GM21717 (cell line): ENCODE measurements around the gene ZNF30.
"Not testable (repeated sequence)": the region's sequence is repeated elsewhere in the genome, so short reads cannot be mapped to it uniquely, and the experiment has no call there.

ENCODE experiments used
- ATAC-seq: cut with Tn5 transposase; IDR thresholded peaks from one replicate; pipeline ENCODE4 v1.9.1; 2021; ENCODE audit warnings: mild to moderate bottlenecking, moderate library complexity; ENCODE audit not compliant: unreplicated experiment

ZNF30 gene

DNA sequence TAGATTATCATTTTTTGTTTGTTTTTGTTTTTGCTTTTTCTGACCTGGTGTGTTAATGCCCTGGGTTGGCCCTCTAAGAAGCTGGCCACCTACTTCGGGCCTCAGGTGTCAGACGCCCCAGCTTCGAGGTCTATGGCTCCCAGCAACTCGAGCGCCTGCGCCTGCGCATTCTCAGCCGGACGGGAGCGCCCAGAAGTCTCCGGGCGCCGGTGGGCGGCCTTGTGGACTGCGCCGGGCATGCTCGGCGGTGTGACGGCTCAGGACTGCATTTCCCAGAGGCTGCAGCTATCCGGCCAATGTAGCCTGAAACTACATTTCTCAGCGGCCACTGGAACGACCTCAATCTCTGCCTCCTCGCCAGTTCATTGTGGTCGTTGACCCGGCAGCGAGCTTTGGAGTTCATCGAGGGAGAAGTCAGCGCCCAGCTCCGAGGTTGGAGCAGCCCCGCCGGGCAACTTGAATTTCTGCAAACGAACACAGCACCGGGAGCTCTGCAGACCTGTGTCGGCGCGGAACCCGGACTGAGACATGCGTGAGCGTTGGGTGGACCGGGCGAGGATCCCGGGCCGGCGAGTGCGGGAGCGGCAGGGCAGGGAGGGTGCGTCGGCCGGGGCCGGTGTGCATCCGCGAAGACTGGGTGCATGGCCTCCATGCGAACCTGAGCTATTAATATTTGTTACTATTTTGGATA is at the start of gene ZNF30:
ZNF30 (plus strand) TSS at position 219 of the 691 bp plus-strand sequence. CDS start 3,045 bp downstream, outside the sequence.
- ATAC-seq: no peak

DNA sequence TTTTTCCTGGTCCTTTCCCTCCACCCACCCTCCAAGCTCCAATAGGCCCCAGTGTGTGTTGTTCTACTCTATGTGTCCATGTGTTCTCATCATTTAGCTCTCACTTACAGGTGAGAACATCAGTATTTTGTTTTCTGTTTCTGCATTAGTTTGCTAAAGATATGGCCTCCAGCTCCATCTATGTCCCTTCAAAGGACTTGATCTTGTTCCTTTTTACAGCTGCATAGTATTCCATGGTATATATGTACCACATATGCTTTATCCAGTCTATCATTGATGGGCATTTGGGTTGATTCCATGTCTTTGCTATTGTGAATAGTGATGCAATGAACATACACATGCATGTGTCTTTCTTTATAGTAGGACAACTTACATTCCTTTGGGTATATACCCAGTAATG is 47.1 kb upstream of the ZNF30 start:
- no peak for ATAC-seq

DNA sequence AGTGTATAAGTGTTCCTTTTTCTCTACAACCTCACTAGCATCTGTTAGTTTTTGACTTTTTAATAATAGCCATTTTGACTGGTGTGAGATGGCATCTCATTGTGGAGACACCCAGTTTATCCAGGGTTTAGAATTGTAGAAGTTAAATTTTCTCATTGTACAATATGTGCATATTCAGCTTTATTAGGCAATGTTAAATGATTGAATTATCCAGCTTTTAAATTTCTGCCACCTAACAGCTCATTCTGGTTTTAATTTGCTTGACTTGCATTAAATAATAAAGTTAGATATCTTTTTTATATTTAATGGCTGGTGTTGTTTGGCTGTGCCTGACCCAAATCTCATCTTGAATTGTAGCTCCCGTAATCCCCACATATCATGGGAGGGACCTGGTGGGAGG is 46.7 kb upstream of the ZNF30 start:
- ATAC-seq: no peak

DNA sequence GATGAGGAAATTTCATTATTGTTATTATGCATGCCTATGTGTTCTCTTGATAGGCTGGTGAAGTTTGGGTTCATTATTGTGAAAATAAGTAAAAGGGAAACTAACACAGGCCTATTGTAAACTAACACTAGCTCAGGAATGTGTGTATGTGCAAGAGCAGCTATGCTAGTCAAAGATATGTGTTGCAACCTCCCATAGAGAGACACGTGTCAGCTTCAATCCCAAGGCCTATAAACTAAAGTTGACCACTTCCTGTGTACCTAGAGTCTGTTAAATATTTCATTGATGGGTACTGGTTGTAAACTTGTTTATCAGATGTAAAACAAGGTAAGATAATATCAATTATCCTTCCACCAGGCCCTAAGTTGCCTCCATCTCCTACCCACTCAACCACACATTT is 44.7 kb upstream of the ZNF30 start:
- ATAC-seq: no peak

DNA sequence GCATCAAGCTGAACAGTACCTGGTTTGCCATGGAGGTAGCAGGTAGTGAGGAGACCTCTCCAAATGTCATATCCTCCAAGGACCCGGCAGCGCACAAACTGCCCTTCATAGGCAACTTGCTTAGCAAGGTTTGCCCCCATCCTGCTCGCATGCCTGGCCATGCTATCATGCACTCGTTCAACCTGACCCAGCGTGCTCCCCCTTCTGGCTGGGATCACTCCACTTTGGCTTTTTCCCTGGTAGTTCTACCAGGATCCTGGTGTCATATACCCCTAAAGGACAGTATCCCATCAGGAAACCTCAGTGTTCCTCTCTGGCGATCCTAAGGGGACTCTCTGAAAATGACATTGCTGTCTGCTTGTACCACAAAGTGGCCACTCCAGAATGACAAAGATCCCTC is 38.6 kb upstream of the ZNF30 start:
- no peak for ATAC-seq

DNA sequence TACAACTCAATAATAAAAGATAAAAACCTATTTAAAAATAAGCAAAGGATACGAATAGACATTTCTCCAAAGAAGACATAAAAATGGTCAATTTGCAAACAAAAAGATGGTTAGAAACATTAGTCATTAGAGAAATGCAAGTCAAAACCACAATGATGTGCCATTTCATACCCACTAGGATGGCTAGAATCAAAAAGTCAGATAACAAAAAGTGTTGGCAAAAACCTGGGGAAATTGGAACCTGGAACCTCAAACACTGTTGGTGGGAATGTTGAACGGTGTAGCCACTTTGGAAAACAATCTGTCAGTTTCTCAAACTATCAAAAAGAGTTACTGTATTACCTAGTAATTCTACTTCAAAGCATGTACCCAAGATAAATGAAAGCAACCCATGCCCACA is 26.5 kb upstream of the ZNF30 start:
- no peak for ATAC-seq

DNA sequence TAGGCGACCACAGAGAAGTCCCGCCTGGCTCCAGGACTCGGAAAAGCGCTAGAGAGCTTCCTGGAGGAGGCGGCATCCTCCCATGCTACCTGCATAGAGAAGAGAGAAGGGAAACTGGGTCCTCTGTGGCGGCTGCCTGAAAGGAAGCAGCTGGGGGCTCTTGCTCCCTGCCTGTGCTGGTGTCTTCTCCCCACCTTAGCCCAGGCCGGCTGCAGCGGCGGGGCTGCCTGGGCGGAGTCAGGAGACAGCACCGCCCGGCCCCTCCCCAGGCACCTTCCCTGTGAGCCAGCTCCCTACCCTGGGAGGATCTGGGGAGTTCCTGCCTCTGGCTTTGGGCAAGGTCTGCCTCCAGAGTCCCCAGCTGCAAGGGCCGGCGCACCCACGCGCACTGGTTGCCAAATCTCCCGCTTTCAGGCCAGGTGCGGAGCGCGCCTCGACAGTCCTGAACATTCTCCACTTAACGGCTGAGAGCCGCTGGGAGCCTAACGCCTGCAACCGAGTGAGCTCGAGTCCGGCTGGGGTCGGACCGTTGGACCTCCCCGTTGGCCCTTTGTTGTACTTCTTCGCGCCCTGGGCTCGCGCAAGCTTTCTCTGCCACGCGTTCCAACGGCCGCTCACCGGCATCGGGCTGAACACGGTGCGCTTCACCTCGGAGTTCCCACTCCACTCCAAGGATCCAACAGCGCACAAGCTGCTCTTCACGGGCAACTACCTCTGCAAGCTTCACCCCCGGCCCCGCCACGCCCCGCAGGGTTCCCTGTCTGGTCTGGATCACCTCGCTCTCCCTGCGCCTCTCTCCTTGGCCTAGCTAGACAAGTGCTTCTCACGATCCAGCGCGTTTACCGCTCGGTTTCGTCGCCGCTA is 21.8 kb upstream of the ZNF30 start:
- no peak for ATAC-seq

DNA sequence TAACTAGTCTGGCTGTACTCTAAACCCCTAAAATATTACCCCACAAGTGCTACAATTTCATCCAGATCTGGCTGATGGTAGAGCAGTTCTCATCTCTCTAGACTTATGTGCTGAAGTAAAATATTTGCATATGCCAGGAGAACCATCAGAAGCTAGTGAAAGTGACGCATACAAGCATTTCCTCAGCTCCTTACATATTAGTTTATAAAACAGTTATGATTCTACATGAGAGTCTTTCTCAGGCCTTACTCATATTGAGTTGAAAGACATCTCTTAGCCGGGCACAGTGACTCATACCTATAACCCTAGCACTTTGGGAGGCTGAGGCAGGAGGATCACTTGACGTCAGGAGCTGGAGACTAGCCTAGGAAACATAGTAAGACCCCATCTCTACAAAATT is 15.9 kb upstream of the ZNF30 start:
- ATAC-seq: no peak

DNA sequence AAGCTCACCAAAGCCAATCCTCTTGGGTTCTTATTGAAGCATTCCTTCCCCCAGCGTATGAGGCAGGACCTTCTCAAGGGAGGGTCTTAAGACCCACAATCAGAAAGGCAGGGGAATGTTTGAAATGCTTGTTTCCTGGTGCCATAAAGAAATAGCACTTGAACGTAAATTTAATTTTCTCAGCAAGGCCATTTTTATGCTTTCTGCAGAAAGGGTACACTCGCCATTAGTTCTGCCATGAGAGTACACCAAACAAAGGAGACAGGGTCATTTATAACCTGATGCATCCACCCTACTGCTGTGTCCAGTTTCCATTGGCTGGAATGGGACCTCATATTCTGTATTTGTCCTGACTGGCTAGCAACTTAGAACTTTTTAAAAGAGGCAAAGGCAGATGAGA is 9.6 kb upstream of the ZNF30 start:
- not testable (repeated sequence) for ATAC-seq

DNA sequence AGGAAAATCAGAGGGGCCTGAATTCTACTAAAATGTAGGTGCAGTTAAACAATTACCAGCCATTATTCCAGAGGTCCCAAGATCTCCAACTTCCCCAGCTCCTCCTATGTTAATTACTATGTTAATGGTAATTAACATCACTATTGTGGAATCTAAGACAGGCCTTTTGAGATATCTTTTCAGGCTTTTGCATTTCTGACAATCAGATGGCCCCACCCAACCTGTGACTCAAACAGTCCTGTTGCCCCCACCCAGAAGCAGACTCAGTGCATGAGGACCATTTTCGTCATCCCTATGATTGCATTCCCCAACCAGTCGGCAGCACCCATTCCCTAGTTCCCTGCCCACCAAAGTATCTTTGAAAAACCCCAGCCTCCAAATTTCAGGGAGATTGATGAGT is 8.5 kb upstream of the ZNF30 start:
- no peak for ATAC-seq

DNA sequence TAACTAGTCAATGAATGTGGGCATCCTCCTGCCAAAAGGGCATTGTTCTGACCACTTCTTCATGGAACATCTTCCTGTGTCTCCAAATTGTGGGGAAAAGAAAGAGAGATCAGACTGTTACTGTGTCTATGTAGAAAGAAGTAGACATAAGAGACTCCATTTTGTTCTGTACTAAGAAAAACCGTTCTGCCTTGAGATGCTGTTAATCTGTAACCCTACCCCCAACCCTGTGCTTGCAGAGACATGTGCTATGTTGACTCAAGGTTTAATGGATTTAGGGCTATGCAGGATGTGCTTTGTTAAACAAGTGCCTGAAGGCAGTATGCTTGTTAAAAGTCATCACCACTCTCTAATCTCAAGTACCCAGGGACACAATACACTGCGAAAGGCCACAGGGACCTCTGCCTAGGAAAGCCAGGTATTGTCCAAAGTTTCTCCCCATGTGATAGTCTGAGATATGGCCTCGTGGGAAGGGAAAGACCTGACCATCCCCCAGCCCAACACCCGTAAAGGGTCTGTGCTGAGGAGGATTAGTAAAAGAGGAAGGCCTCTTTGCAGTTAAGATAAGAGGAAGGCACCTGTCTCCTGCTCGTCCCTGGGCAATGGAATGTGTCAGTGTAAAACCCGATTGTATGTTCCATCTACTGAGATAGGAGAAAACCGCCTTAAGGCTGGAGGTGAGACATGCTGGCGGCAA is 6.5 kb upstream of the ZNF30 start:
- not testable (repeated sequence) for ATAC-seq

DNA sequence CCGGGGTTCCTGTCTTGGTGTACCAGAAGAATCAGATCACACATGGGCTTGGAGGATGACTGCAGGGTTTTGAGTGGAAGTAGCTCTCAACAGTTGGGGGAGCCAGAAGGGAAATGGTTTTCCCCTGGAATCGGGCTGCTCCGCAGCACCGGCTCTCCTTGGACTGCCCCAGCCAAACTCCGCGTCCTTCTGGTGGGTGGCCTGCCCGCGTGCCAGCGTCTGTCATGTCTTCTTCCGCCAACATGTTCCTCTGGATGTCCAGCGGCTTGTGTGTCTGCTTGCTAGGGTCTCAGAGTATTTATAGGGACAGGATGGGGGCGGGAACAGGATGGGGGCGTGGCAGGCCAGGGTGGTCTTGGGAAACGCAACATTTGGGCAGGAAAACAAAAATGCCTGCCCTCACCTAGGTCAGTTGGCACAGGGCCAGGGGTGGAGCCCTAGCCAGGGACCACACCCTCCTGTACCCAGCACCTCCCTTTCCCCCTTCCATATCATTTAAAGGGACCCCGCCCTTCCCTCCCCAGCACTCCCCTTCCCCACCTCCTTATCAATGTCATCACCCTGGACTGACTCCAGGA is 1.3 kb upstream of the ZNF30 start:
- ATAC-seq: no peak

DNA sequence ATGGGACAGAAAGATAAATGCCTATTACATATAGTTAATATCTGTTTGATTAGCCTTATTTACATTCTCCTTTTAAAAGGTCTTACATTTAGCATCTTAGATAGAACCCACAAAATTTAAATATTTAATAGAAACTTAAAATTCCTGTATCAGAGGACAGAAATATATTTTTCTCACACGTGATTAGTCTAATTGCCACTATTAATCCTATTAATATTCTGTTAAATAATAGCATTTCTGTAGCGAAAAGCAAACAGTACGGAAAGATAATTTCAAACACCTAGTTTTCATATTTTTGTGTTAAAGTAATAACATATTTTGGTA is 380 bp upstream of the ZNF30 start:
- no peak for ATAC-seq

DNA sequence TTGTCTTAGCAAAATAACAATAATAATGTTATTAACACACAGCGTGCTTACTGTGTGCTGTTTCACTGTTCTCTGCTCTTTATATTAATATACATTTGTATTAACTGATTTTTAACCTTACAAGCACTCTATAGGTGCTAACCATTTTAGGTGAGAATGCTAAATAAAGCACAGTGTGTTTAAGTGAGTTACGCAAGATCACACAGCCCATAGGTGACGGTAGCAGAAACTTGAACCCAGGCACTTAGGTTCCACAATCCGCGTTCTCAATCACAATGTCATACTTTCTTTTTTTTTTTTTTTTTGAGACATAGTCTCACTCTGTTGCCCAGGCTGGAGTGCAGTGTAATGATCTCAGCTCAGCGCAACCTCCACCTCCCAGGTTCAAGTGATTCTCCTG is 5.8 kb downstream of the ZNF30 start:
- no peak for ATAC-seq

DNA sequence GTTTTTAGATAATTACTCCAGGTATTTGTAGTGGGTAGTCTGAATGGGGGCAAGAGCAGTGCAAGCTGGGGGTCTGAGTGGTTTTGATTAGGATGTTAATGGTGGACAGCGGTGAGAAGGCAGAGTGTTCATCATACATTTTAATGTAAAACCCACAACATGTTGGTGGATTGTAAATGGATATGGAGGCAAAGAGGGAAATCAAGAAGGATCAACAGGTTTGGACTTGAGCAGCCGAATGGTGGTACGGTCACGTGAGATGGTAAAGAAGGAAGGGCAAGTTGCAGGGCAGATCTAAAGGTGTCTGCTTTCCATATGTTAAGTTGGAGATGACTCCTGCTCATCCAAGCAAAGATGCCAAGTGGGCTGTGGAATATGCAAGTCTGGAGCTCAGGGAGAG is 9.5 kb downstream of the ZNF30 start:
- ATAC-seq: no peak

DNA sequence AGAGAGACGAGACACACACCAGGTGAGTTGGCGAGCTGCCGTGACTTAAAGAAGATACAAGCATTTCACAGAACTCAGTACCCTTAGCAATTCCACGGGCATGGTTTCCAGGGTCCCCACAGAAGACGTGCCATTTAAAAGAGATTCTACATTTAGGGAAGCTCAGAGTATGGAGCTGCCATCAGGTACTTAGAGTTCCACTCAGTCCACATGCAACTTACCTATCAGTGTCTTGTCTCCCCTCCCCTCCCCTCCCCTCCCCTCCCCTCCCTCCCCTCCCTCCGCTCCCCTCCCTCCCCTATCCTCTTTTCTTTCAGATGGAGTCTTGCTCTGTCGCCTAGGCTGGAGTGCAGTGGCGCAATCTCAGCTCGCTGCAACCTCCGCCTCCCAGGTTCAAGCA is 12.2 kb downstream of the ZNF30 start:
- no peak for ATAC-seq

DNA sequence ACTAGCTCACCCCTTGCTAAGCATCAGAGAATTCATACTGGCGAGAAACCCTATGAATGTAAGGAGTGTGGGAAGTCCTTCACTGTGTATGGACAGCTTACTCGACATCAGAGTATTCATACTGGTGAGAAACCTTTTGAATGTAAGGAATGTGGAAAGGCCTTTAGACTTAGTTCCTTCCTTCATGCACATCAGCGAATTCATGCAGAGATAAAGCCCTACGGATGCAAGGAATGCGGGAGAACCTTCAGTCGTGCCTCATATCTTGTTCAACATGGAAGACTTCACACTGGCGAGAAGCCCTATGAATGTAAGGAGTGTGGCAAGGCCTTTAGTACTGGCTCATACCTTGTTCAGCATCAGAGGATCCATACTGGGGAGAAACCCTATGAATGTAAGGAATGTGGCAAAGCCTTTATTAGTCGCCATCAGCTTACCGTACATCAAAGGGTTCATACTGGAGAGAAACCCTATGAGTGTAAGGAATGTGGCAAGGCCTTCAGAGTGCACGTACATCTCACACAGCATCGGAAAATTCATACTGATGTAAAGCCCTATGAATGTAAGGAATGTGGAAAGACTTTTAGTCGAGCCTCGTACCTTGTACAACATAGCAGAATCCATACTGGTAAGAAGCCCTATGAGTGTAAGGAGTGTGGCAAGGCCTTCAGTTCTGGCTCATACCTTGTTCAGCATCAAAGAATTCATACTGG is 17.3 kb downstream of the ZNF30 start:
- ATAC-seq: no peak

DNA sequence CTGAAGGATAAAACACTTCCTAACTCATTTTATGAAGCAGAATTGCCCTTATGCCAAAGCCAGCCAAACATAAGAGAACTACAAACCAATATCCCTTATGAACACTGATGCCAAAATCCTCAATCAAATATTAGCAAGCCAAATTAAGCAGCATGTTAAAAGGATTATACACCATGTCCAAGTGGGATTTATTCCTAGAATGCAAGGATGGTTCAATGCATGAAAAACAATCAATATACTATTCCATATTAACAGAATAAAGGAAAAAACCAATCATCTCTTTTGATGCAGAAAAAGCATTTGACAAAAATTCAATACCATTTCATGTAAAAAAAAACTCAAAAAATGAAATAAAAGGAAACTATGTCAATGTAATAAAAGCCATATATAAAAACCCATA is 26.4 kb downstream of the ZNF30 start:
- ATAC-seq: no peak

DNA sequence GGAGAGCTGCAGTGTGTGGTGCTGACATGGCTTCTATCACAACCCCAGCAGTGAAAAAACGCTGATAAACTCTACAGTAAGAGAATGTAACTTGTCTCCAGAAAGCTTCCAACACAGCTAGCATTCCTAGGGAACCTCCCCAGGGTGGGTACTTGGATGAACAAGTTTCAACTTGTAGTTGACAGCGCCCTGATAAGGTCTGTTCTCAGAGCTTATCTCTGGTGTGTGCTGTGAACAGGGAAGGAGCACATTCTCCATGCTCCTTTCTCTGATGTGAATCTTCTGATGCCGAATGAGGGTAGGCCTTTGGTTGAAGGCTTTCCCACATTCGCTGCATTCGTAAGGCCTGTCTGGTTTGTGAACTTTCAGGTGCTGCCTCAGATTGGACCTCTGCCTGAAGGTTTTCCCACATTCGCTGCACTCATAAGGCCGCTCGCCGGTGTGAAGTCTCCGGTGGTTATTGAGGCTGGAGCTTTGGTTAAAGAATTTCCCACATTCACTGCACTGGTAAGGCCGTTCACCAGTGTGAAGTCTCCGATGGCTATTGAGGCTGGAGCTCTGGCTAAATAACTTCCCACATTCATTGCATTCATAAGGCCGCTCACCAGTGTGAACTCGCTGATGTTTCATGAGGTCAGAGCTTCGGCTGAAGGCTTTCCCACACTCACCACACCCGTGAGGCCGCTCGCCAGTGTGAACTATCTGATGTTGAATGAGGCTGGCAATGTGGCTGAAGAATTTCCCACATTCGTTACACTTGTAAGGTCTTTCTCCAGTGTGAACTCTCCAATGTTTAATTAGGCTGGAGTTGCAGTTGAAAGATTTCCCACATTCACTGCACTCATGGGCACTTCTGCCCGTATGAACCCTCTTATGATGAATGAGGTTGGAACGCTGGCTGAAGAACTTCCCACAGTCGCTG is 31.4 kb downstream of the ZNF30 start:
- no peak for ATAC-seq

DNA sequence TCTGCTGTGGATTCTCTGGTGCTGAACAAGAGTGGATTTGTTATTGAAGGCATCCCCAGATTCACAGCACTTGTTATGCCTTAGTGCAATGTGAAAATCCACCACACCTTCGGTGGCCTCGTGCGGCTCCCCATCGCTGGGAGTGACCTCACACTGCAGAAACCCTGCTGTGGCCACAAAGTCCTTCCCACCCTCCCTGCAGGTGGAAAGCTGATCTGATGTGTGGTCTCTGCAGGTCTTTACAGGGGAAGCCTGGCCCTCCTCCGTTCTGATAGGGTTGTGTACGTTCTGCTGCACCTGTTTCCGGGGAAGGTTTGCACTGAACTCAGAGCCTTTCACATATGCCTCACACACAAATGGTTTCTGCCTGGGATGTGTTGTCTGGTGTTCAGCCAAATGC is 32.3 kb downstream of the ZNF30 start:
- no peak for ATAC-seq
